Stimulated activated naive CD4-positive, alpha-beta T cell treated with Interleukin-2 at 50 U/mL for 16 hours (primary cell): ENCODE measurements around the gene STRBP.
"Not testable (repeated sequence)": the region's sequence is repeated elsewhere in the genome, so short reads cannot be mapped to it uniquely, and the experiment has no call there.

Experiments
- DNase-seq: peaks from one replicate; lab custom pipeline; 2025; lab: John Stamatoyannopoulos, UW

The STRBP gene

GRCh38 chr9:123268465-123269259 is at the start of gene STRBP:
TSS of gene STRBP (minus strand) at chr9:123268586. CDS start at chr9:123184134, 84,452 bp downstream.
- peak; percentile 91 for DNase-seq

DNA sequence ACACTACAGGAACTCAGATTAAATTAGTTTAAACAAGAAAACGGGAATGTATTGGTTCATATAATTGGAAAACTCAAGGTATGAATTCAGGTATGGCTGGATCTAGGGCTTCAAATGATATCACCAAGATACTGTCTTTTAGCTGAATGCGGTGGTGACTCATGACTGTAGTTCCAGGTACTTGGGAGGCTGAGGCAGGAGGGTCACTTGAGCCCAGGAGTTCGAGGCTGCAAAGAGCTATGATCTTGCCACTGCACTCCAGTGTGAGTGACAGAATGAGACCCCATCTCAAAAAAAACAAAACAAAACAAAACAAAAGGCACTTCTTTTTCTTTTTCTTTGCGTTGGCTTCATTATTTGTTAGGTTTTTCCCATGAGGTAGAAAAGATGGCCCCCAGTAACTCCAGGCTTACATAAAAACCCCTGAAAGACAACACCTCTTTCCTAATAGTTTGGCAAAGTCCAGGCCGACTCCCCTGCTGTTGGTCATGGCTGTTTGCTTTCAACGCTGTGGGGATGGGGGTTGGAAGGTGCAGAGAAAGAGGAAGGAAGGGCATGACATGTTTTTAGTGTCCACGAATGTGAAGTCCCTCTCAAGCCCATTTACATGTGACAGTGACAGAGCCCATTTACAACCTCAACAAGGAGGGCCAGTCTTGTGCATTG is 47.8 kb upstream of the STRBP start:
- DNase-seq: no peak

- DNase-seq: no peak
Observed at GRCh38 chr9:123315635-123316034, 47.2 kb upstream of the STRBP start.

DNA sequence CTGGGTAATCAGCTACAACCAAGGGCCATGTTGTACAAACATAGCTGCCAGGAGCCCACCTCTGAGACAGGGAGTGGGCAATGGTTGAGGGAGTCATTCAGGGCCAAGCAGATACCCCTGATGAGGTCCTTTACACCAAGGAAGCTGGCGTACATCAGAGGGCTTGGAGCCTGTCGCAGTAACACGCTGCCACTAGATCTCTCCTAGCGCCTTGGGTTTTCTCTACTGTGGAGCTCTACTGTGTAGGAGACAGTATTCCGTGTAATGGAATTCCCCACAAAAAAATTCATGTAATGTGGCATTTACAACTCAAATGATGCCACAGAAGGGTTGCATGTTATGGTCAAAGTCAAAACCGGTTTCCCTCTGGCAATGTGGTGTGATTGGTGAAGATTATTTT is 46.2 kb upstream of the STRBP start:
- DNase-seq: no peak

GRCh38 chr9:123312306-123312877 is 44.0 kb upstream of the STRBP start:
- DNase-seq: no peak

DNA sequence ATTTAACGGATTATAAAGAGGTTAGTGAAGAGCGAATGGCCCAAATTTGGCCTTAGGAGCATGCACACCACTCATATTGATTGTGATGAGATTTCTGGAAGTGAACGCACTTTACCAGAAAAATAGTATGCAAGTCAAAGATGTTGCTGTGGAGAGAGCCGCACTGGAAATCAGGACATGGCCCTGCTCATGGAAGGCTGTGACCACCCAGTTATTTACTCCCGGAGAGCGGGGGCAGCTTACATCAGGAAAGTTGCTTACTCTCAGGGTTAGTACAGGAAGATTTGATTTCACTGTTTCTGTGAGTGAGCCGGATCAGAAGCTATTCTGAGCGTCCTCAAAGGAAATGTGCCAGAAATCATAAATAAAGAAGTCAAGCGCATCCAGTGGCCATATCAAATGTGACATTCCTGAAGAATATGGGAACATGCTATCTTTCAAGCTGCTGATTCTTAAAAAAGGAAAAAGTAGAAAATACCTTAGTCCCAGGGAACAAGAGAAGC is 42.9 kb upstream of the STRBP start:
- DNase-seq: no peak

GRCh38 chr9:123310551-123311249 is 42.3 kb upstream of the STRBP start:
- no peak for DNase-seq

GRCh38 chr9:123309611-123310010 is 41.2 kb upstream of the STRBP start:
- no peak for DNase-seq

GRCh38 chr9:123305879-123306278 is 37.5 kb upstream of the STRBP start:
- DNase-seq: no peak

DNA sequence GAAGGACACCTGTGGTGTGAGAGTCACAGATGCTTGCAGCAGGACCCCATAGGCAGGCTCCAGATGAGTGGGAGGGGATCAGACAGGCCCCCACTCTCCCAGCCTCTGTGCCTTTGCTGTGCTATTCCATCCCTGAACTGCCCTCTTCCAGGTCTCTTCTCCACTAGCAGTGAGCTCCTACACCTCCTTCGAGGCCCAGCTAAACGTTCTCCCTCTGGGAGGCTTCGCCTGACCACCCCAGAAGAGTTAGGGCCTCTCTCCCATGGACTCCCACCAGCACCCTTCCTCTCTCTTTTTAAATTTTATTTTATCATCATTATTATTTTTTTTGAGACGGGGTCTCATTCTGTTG is 35.9 kb upstream of the STRBP start:
- no peak for DNase-seq

DNA sequence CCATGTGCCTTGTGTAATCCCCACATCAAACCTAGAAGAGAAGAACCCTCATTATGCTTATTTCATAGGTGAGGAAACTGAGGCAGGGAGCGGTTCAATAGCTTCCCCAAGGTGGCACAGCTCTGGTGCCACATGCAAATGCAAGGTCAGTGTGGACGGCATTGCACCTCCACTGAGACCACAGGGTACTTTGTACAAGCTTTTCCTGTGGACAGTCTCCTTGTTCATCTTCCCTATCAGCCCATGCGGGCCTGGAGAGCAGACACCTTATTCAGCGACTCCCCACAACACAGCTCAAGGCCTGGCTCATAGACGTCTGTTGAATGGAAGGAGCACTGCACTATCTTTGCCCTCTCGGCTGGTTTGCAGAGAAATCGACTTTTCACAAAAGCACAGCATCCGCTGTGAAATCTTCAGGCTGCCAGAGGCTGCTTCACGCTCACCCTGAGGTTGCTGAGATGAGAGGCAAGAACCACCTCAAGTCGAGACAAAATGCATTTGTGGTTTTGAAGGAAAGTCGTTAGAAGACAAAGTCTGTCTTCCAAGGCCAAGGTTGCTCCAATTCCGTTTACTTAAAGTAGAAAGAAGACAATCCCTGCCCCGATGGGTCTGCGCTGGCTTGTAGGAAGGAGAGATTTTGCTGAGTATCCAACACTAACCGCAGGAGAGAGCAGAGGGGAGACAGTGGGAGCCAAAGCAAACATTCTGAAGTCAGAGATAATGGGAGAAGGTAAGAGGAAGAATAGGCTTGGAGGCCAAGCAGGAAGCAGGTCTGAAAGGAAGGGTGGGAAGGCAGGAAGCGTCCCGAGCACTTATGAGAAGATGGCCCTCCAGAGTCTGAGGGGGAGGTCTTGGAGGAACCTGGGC is 34.2 kb upstream of the STRBP start:
- no peak for DNase-seq

GRCh38 chr9:123301936-123302335 is 33.5 kb upstream of the STRBP start:
- DNase-seq: not testable (repeated sequence)

GRCh38 chr9:123300554-123300953 is 32.2 kb upstream of the STRBP start:
- DNase-seq: no peak

DNA sequence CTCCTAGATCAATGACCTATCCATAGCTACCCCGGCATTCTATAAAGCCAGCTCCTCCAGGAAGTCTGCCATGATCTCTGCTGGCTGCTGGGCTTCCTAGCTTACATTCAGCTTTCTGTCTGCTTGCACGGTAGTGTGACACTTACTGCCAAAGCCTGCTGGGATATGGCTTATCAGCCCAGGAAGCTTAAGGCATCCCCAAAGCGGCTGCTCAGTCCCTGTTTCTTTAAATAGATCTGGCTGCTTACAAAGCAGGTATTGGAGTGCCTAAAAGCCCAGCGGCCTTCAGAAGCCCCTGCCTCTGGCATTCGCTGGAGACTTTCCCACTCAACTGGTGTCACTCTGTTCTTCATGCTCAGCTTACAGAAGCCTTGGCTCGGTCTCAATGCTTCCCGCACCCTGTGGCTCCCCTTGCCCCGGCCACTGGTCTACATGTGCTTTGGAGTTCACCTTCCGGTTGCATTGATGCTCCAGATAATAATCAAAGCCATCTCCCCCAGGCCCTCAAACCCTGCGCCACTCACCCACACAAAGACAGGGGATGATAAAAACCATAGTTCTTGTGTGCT is 31.3 kb upstream of the STRBP start:
- DNase-seq: no peak

- DNase-seq: no peak
Observed at GRCh38 chr9:123296174-123296573, 27.8 kb upstream of the STRBP start.

GRCh38 chr9:123291736-123292135 is 23.4 kb upstream of the STRBP start:
- no peak for DNase-seq

DNA sequence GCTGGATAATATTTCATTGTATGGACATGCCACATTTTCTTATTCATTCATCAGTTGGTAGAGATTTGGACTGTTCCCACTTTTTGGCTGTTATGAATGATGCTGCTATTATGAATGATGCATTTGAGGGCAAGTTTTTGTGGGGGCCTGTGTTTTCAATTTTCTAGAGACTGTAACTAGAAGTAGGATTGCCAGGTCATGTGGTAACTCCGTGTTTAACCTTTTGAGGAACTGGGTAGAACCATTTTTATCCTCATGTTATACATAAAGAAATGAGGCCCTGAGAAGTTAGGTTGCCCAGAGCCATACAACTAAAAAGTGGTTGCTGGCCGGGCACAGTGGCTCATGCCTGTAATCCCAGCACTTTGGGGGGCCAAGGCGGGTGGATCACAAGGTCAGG is 22.4 kb upstream of the STRBP start:
- no peak for DNase-seq

- DNase-seq: no peak
Observed at GRCh38 chr9:123287639-123288038, 19.3 kb upstream of the STRBP start.

DNA sequence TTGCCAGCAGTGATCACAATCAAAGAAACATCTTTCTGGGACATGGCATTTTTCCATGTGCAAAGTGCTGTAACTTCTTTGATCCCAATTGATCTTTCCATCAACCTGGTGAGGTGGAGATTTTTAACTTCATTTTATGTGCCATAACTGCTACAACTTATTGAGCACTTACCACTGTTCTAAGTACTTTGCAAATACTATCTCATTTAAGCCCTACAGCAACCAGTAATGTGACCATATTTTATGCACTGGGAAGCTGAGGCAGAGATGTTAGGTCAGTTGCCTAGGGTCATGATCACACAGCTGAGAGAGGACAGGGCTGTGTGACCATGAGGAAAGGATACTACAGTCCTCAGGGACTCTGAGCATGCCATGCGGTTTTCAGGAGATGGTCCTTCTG is 17.9 kb upstream of the STRBP start:
- DNase-seq: no peak

GRCh38 chr9:123284656-123285055 is 16.3 kb upstream of the STRBP start:
- no peak for DNase-seq

DNA sequence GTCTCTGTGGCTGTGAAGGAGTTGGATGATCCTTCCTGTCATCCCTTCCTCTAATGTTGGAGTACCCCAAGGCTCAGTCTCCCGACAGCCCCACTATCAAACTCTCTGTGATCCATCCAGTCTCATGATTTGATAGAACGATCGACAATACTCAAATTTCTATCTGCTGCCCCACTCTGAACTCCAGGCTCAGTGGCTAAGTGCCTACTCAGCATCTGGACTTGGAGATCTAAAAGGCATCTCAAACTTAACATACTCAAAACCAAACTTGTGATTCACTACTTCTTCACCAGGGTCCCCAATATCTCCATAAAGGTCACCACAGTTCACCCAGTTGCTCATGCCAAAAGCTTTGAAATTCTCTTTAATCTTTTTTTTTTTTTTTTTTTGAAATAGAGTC is 15.1 kb upstream of the STRBP start:
- no peak for DNase-seq
